ENCODE data around the gene SLC36A3. TPM values are rescaled to one million over a fixed set of nuclear protein-coding genes. Genes with fewer than 3 reads are reported as not detected.

The SLC36A3 gene
- total and polyA plus RNA-seq, 2 of the 4 experiments (the other 2 are of a cell fraction) = not detected

DNA sequence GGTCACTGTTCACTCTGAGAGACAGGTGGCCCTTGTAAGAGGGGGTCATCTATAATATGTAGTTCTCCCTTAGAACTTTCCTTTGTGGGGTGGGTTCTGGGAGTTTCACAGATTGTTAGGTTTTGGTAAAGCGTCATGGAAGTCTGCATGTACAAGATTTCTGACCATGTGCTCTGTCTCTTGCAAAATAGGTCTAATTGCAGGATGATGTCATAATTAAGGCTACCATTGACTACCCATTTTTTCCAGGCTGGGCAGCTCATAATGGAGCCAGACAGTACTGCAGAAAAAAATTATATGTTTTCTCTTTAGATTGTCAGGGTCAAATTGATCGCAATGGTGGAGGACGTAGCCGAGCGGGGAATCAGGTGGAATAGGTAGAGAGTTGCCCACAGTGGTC, 54.3 kb downstream of the SLC36A3 start:
- no peaks in the 10 kb centered on the region for H3K9me3 ChIP-seq (ENCODE audit: control insufficient read depth, insufficient read depth, low read length)
- H2AK9ac ChIP-seq (replicated peaks; ENCODE audit: low read depth, low read length, poor library complexity) = no peak overlapping the region
- no peaks in the 10 kb centered on the region for H3K36me3 ChIP-seq (ENCODE audit: control insufficient read depth, insufficient read depth, low read length)
- DNase-seq (no peak), ATAC-seq (ENCODE audit: low read depth) (no peak)
- H3K9ac ChIP-seq (ENCODE audit: low read depth, low read length) = no peak overlapping the region
- ChIA-PET POLR2A (ENCODE audit: unreplicated experiment) (no interaction called here), CTCF (interaction anchor here (2.4 kb wide), 1 partner anchor 10 kb away, joined by 12 read pairs; no protein-coding TSS in a partner anchor)
- H3K27ac ChIP-seq (ENCODE audit: insufficient read depth, low read length) = no peak overlapping the region
- BruUV-seq (replicated peaks) = no TSS peak
- H4K20me1 ChIP-seq (ENCODE audit: insufficient read depth, low read length) = no peaks in the 10 kb centered on the region
- no peak overlapping the region for H3K23ac ChIP-seq (ENCODE audit: low read depth, low read length)
- H2BK120ac ChIP-seq (ENCODE audit: low read depth, low read length) = no peak overlapping the region
- no peak overlapping the region for H3K4me3 ChIP-seq (ENCODE audit: insufficient read depth, low read depth, low read length)
- H3K4ac ChIP-seq (ENCODE audit: low read depth, low read length) = no peak overlapping the region
- H3K18ac ChIP-seq (ENCODE audit: low read depth, low read length) = no peak overlapping the region
- in situ Hi-C loops (cut with MboI; ENCODE audit: low sequenced_read_pairs) (no loop called here), dilution Hi-C loops (cut with HindIII; ENCODE audit: low sequenced_read_pairs, unreplicated experiment) (no loop called here), intact Hi-C loops (cut with micrococcal nuclease) (no loop called here)
- no peak overlapping the region for H3K14ac ChIP-seq (replicated peaks; ENCODE audit: low read depth, low read length)
- no peak overlapping the region for H3K4me2 ChIP-seq (ENCODE audit: low read depth, low read length)
- no peak overlapping the region for H2BK20ac ChIP-seq (ENCODE audit: low read depth, low read length)
- no peak overlapping the region for H2BK5ac ChIP-seq (ENCODE audit: low read depth, low read length, poor library complexity, severe bottlenecking)
- no peaks in the 10 kb centered on the region for H3K4me1 ChIP-seq (ENCODE audit: control insufficient read depth, insufficient read depth, low read length)
- TF ChIP-seq CHD1 (IDR thresholded peaks at IDR 0.05; ENCODE audit: low read depth, low read length) = no peak
- peaks cover 3% of the 10 kb centered on the region; the same call in 1 of the 2 replicates for H3K9me1 ChIP-seq (ENCODE audit: insufficient read depth, low read length)
- no peak overlapping the region for H4K8ac ChIP-seq (ENCODE audit: low read depth in 2 of 2, low read length in 2 of 2)
- peaks cover 25% of the 10 kb centered on the region for H3K27me3 ChIP-seq (ENCODE audit: control insufficient read depth, insufficient read depth, low read length)
- no peak overlapping the region for H2BK15ac ChIP-seq (ENCODE audit: low read depth, low read length)
- no peak overlapping the region for H4K91ac ChIP-seq (ENCODE audit: insufficient read depth, low read depth, low read length)
- 70% methylated on average over 4 of the region's 5 CpGs; no CpG with 5 or more reads in 1 of the 2 experiments for WGBS, 2 experiments (ENCODE audit: extremely low coverage in 2 of 2, insufficient read length in 1 of 2)
- H4K5ac ChIP-seq (ENCODE audit: low read depth, low read length) = no peak overlapping the region
- no peak overlapping the region for H3K56ac ChIP-seq (ENCODE audit: extremely low read depth, insufficient read depth, low read length)
- peaks cover 0 to 5% of the 10 kb centered on the region in 2 experiments; a peak in 2 of 4 replicates for H3K79me1 ChIP-seq (ENCODE audit: low read depth in 1 of 2, low read length in 2 of 2)
- H2AK5ac ChIP-seq (ENCODE audit: low read depth, low read length) = no peak overlapping the region
- no peak overlapping the region for H2AFZ ChIP-seq (replicated peaks; ENCODE audit: low read length, poor library complexity)

All from IMR-90 (cell line).